Heart right ventricle (tissue), 12 donors: ENCODE results near the gene ARL16. TPM values are rescaled to one million over a fixed set of nuclear protein-coding genes. Genes with fewer than 3 reads are reported as not detected.

Experiments used
- microRNA-seq, 2 donors: library from miRNA; unstranded; fragments of <30 nt; microRNA quantifications; one replicate each; pipeline ENCODE4 v1.2.0, GENCODE V29; 2021
- polyA plus RNA-seq, 2 donors: library from polyadenylated mRNA; stranded (reverse); fragments of 200-250 nt; gene quantifications; one replicate each; pipeline ENCODE4 v1.2.3, GENCODE V29; 2013
- total RNA-seq, 10 donors: library from RNA; stranded (reverse); fragmentation: NEBNext Ultra II Directional in 3 of 10; extraction: Animal tissue kit (Norgen Biotek cat#: 25700) in 3 of 10; gene quantifications; one replicate each; pipeline versions ENCODE4 v1.2.1 to v1.2.4, GENCODE V29; 2021 to 2023
- donor health status: ischemic (EF 13 %, LVEDD 7.1; RV severe dilation, severe dysfunction).
- donor health status: healthy with polysubstance abuse.
- donor health status: DM: no; HTN: yes; CAD: no.
- donor health status: DM: no; HTN: no; CAD: no.
- donor health status: ischemic (EF 25% LVEDD 6.9; RV normal size, moderate dysfunction).
- donor health status: ischemic (EF 25% LVEDD 5.7; RV mildly dilated, moderate dysfunction).
- donor health status: healthy.
- donor health status: nonischemic (EF 11% LVEDD 7.7; RV severe dilation, severe dysfunction).
- donor health status: DM: yes; HTN: yes; CAD: no.
- donor health status: PGD.
- donor health status: ischemic (EF 29% LVEDD 5.4; RV normal size, mild dysfunction).
- donor health status: nonischemic (EF 23%, LVEDD 6.1; RV moderate dilation, normal function).

Gene ARL16
- total and polyA plus RNA-seq, 12 donors: 11.1 to 41.2 (median 16.7) TPM

Small RNA genes within 50 kb of the gene (microRNA-seq; reads per million reads assigned to microRNA genes)
- gene MIR6786: 0 to 1.0 reads per million in 2 donors

Other genes with a start within 250 kb of the ARL16 start
- 100 to 1,000 TPM; 298 to 959 (median 345) TPM for gene ACTG1, start 171.0 kb downstream of the ARL16 start, total RNA-seq
- 1,000 to 10,000 TPM in 1 of 2 donors, 100 to 1,000 TPM in 1; 290 to 1,180 TPM for gene ACTG1, start 171.0 kb downstream of the ARL16 start, polyA plus RNA-seq
- 1 to 10 TPM in 1 of 10 donors, under 1 TPM in 7, not detected in 2; 0.28 to 1.3 (median 0.45) TPM for gene FSCN2, start 155.4 kb downstream of the ARL16 start, total RNA-seq
- under 1 TPM; 0.14 to 0.95 TPM for gene FSCN2, start 155.4 kb downstream of the ARL16 start, polyA plus RNA-seq
- gene FAAP100, start 131.4 kb downstream of the ARL16 start, total RNA-seq: 10 to 100 TPM in 8 of 10 donors, 1 to 10 TPM in 2; 8.7 to 17.2 (median 10.7) TPM
- 10 to 100 TPM; 16.5 to 30.6 TPM for gene FAAP100, start 131.4 kb downstream of the ARL16 start, polyA plus RNA-seq
- gene NPLOC4, start 46.7 kb downstream of the ARL16 start, total RNA-seq: 100 to 1,000 TPM in 5 of 10 donors, 10 to 100 TPM in 5; 85.8 to 115 (median 98.8) TPM
- gene NPLOC4, start 46.7 kb downstream of the ARL16 start, polyA plus RNA-seq: 10 to 100 TPM; 30.7 to 40.3 TPM
- gene TSPAN10, start 46.6 kb downstream of the ARL16 start, total RNA-seq: under 1 TPM; 0.12 to 0.57 (median 0.27) TPM
- under 1 TPM; 0.22 to 0.26 TPM for gene TSPAN10, start 46.6 kb downstream of the ARL16 start, polyA plus RNA-seq
- 1 to 10 TPM in 1 of 10 donors, under 1 TPM in 1, not detected in 8; 0.38 to 1.3 TPM for gene PDE6G, start 27.3 kb downstream of the ARL16 start, total RNA-seq
- 1 to 10 TPM in 1 of 2 donors, not detected in 1; 1.3 TPM for gene PDE6G, start 27.3 kb downstream of the ARL16 start, polyA plus RNA-seq
- 10 to 100 TPM; 12.6 to 21.6 (median 17.9) TPM for gene OXLD1, start 17.2 kb downstream of the ARL16 start, total RNA-seq
- gene OXLD1, start 17.2 kb downstream of the ARL16 start, polyA plus RNA-seq: 10 to 100 TPM; 36.0 to 51.8 TPM
- 1 to 10 TPM; 3.4 to 9.7 (median 5.4) TPM for gene CCDC137, start 17.1 kb downstream of the ARL16 start, total RNA-seq
- 10 to 100 TPM; 11.3 to 14.4 TPM for gene CCDC137, start 17.1 kb downstream of the ARL16 start, polyA plus RNA-seq
- 10 to 100 TPM; 33.1 to 53.7 (median 37.8) TPM for gene HGS, start 214 bp upstream of the ARL16 start, total RNA-seq
- 100 to 1,000 TPM in 1 of 2 donors, 10 to 100 TPM in 1; 83.0 to 102 TPM for gene HGS, start 214 bp upstream of the ARL16 start, polyA plus RNA-seq
- gene MRPL12, start 19.6 kb upstream of the ARL16 start, total RNA-seq: 100 to 1,000 TPM; 105 to 216 (median 134) TPM
- gene MRPL12, start 19.6 kb upstream of the ARL16 start, polyA plus RNA-seq: 100 to 1,000 TPM; 409 to 533 TPM
- 10 to 100 TPM in 2 of 10 donors, 1 to 10 TPM in 8; 6.7 to 10.5 (median 9.1) TPM for gene SLC25A10, start 28.5 kb upstream of the ARL16 start, total RNA-seq
- 10 to 100 TPM; 11.7 to 14.6 TPM for gene SLC25A10, start 28.5 kb upstream of the ARL16 start, polyA plus RNA-seq
- gene GCGR, start 120.4 kb upstream of the ARL16 start, total RNA-seq: not detected
- gene GCGR, start 120.4 kb upstream of the ARL16 start, polyA plus RNA-seq: under 1 TPM in 1 of 2 donors, not detected in 1; 0.03 TPM
- 100 to 1,000 TPM in 2 of 10 donors, 10 to 100 TPM in 8; 75.1 to 105 (median 88.8) TPM for gene MCRIP1, start 149.5 kb upstream of the ARL16 start, total RNA-seq
- gene MCRIP1, start 149.5 kb upstream of the ARL16 start, polyA plus RNA-seq: 100 to 1,000 TPM; 199 to 239 TPM
- under 1 TPM in 1 of 10 donors, not detected in 9; 0.31 TPM for gene PPP1R27, start 151.3 kb upstream of the ARL16 start, total RNA-seq
- under 1 TPM in 1 of 2 donors, not detected in 1; 0.14 TPM for gene PPP1R27, start 151.3 kb upstream of the ARL16 start, polyA plus RNA-seq
- gene P4HB, start 176.7 kb upstream of the ARL16 start, total RNA-seq: 100 to 1,000 TPM; 244 to 801 (median 332) TPM
- 100 to 1,000 TPM; 284 to 536 TPM for gene P4HB, start 176.7 kb upstream of the ARL16 start, polyA plus RNA-seq
- gene ARHGDIA, start 187.5 kb upstream of the ARL16 start, total RNA-seq: 100 to 1,000 TPM in 7 of 10 donors, 10 to 100 TPM in 3; 89.9 to 263 (median 110) TPM
- gene ARHGDIA, start 187.5 kb upstream of the ARL16 start, polyA plus RNA-seq: 100 to 1,000 TPM in 1 of 2 donors, 10 to 100 TPM in 1; 97.2 to 251 TPM
- 10 to 100 TPM; 28.1 to 47.2 (median 32.2) TPM for gene ALYREF, start 207.8 kb upstream of the ARL16 start, total RNA-seq
- 10 to 100 TPM in 1 of 2 donors, 1 to 10 TPM in 1; 3.6 to 45.4 TPM for gene ALYREF, start 207.8 kb upstream of the ARL16 start, polyA plus RNA-seq
- 100 to 1,000 TPM; 124 to 189 (median 142) TPM for gene ANAPC11, start 207.9 kb upstream of the ARL16 start, total RNA-seq
- gene ANAPC11, start 207.9 kb upstream of the ARL16 start, polyA plus RNA-seq: 100 to 1,000 TPM; 205 to 405 TPM
- gene NPB, start 218.4 kb upstream of the ARL16 start, total RNA-seq: under 1 TPM; 0.13 to 0.83 (median 0.32) TPM
- gene NPB, start 218.4 kb upstream of the ARL16 start, polyA plus RNA-seq: under 1 TPM; 0.49 to 0.73 TPM
- gene PCYT2, start 227.6 kb upstream of the ARL16 start, total RNA-seq: 10 to 100 TPM; 29.5 to 54.7 (median 43.2) TPM
- gene PCYT2, start 227.6 kb upstream of the ARL16 start, polyA plus RNA-seq: 10 to 100 TPM; 54.4 to 64.1 TPM
- 1 to 10 TPM; 4.4 to 9.3 (median 5.9) TPM for gene SIRT7, start 234.4 kb upstream of the ARL16 start, total RNA-seq
- 10 to 100 TPM; 14.5 to 15.7 TPM for gene SIRT7, start 234.4 kb upstream of the ARL16 start, polyA plus RNA-seq
- gene MAFG, start 243.9 kb upstream of the ARL16 start, total RNA-seq: 10 to 100 TPM; 10.8 to 30.9 (median 16.3) TPM
- gene MAFG, start 243.9 kb upstream of the ARL16 start, polyA plus RNA-seq: 10 to 100 TPM; 10.5 to 10.6 TPM